ENCODE results near the gene PTPRN2. TPM values are rescaled to one million over a fixed set of nuclear protein-coding genes. Genes with fewer than 3 reads are reported as not detected.

Gene PTPRN2
- total and polyA plus RNA-seq, 9 of the 15 experiments (the other 6 are each of a cell fraction or from before 2014, with no cell fraction given), result not detected

GRCh38 chr7:157991761-157992160 lies 595.9 kb downstream of the PTPRN2 start:
- WGBS (ENCODE audit: insufficient coverage, low coverage, missing lambda C conversion rate), result 0% methylated on average over 11 of the region's 11 CpGs
- H3K4me3 ChIP-seq, result no peak overlapping the region
- peaks cover 44 to 81% of the 10 kb centered on the region in 2 experiments for H3K27me3 ChIP-seq (ENCODE audit: control insufficient read depth in 2 of 2, insufficient read depth in 2 of 2, low read length in 2 of 2)
- FAIRE-seq, result no peak
- BruUV-seq (replicated peaks), result no TSS peak
- no peak overlapping the region for H3K27ac ChIP-seq (ENCODE audit: extremely low read depth, low read depth, low read length)
- no peaks in the 10 kb centered on the region for H3K9me1 ChIP-seq (ENCODE audit: control insufficient read depth, insufficient read depth, low read length)
- no peaks in the 10 kb centered on the region for H3K36me3 ChIP-seq (ENCODE audit: control insufficient read depth, insufficient read depth, low read length)
- no peak overlapping the region for H2AFZ ChIP-seq (ENCODE audit: low read depth, low read length)
- H3K9me3 ChIP-seq (replicated peaks; ENCODE audit: control insufficient read depth, insufficient read depth, low read depth, low read length), result no peaks in the 10 kb centered on the region
- H3K4me1 ChIP-seq (replicated peaks in 1 of 2; ENCODE audit: control insufficient read depth in 2 of 2, insufficient read depth in 2 of 2, low read length in 2 of 2), result peaks cover 0 to under 1% of the 10 kb centered on the region in 2 experiments; a peak in 1 of 5 replicates
- intact Hi-C loops (cut with micrococcal nuclease), result no loop called here
- POLR2A ChIA-PET, result no interaction called here
- DNase-seq (ENCODE audit: extremely low read depth in 1 of 4, low spot score in 3 of 4), result no peak
- CTCF ChIA-PET (ENCODE audit: low intra/inter-chr PET ratio), result no interaction called here
- TF ChIP-seq LARP7 (IDR thresholded peaks at IDR 0.05) (no peak), ZNF133 (CRISPR knock-in tag; IDR thresholded peaks at IDR 0.05) (no peak), POLR3A (IDR thresholded peaks at IDR 0.05; ENCODE audit: borderline replicate concordance, extremely low read depth, insufficient read depth, insufficient read length) (no peak), GABPA (tag; conservative IDR thresholded peaks at IDR 0.05; ENCODE audit: low read depth) (no peak), TRIM25 (IDR thresholded peaks at IDR 0.05; ENCODE audit: borderline replicate concordance) (no peak), ELF1 (tag; IDR thresholded peaks at IDR 0.05) (no peak), TEAD4 (IDR thresholded peaks at IDR 0.05; ENCODE audit: low read length) (no peak), TEAD4 (CRISPR knock-in tag; IDR thresholded peaks at IDR 0.05; ENCODE audit: borderline replicate concordance) (no peak), MCM3 (IDR thresholded peaks at IDR 0.05) (no peak), FUS (optimal IDR thresholded peaks at IDR 0.05; ENCODE audit: low read depth, low read length) (no peak), DNMT1 (IDR thresholded peaks at IDR 0.05) (no peak), ZNF143 (CRISPR knock-in tag; IDR thresholded peaks at IDR 0.05) (no peak), EGR1 (conservative IDR thresholded peaks at IDR 0.05) (no peak), POLR2AphosphoS2 (IDR thresholded peaks at IDR 0.05; ENCODE audit: low read length) (no peak), TRIM24 (IDR thresholded peaks at IDR 0.05) (no peak), RCOR1 (IDR thresholded peaks at IDR 0.05; ENCODE audit: borderline replicate concordance in 1 of 2, low read depth in 2 of 2, low read length in 2 of 2) (no peak)
- TF ChIP-seq, protein P1, sequence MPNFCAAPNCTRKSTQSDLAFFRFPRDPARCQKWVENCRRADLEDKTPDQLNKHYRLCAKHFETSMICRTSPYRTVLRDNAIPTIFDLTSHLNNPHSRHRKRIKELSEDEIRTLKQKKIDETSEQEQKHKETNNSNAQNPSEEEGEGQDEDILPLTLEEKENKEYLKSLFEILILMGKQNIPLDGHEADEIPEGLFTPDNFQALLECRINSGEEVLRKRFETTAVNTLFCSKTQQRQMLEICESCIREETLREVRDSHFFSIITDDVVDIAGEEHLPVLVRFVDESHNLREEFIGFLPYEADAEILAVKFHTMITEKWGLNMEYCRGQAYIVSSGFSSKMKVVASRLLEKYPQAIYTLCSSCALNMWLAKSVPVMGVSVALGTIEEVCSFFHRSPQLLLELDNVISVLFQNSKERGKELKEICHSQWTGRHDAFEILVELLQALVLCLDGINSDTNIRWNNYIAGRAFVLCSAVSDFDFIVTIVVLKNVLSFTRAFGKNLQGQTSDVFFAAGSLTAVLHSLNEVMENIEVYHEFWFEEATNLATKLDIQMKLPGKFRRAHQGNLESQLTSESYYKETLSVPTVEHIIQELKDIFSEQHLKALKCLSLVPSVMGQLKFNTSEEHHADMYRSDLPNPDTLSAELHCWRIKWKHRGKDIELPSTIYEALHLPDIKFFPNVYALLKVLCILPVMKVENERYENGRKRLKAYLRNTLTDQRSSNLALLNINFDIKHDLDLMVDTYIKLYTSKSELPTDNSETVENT (CRISPR knock-in tag; IDR thresholded peaks at IDR 0.05), result no peak
- in situ Hi-C loops (cut with MboI), result no loop called here
- no peak; the same call in 2 of the 3 replicates for ATAC-seq
- H3K9ac ChIP-seq (ENCODE audit: insufficient read depth in 1 of 2, low read depth in 2 of 2, low read length in 2 of 2), result no peak overlapping the region
- no peak overlapping the region for H3K4me2 ChIP-seq (ENCODE audit: insufficient read depth, low read length)
- H3K79me2 ChIP-seq (ENCODE audit: control insufficient read depth, insufficient read depth, low read length), result no peaks in the 10 kb centered on the region
- peaks cover 21% of the 10 kb centered on the region for H4K20me1 ChIP-seq (replicated peaks; ENCODE audit: control insufficient read depth, insufficient read depth, low read length)
